ENCODE measurements around the gene PAH. TPM values are rescaled to one million over a fixed set of nuclear protein-coding genes. Genes with fewer than 3 reads are reported as not detected.

Gene PAH
- under 1 TPM in 1 of 9 donors, not detected in 8; 0.23 TPM for total RNA-seq
- polyA plus RNA-seq, result under 1 TPM in 1 of 2 donors, not detected in 1; 0.03 TPM
- long read RNA-seq, donor 1, result 0 reads
- long read RNA-seq, donor 2, result 0 reads
- long read RNA-seq, donor 3, result 0 reads

- Histone ChIP-seq H3K4me3 (peak within 1 kb of the TSS in 1 of 12 donors; percentile 28), H3K4me1 (peaks cover 0 to 5% (median 0%) of the 10 kb centered on the region in 12 donors), H3K9me3 (no peaks in the 10 kb centered on the region), H3K27me3 (peaks cover 0 to 27% (median 11%) of the 10 kb centered on the region in 9 donors), H3K36me3 (no peaks in the 10 kb centered on the region), H3K27ac (no peak within 1 kb of the TSS)
- ATAC-seq (no peak), DNase-seq (no peak)
- TF ChIP-seq POLR2A (IDR thresholded peaks at IDR 0.05) (no peak), CTCF (IDR thresholded peaks at IDR 0.05) (no peak)
- 7 to 9% (median 8%) methylated on average over 23 to 30 of the region's 30 CpGs for WGBS, 4 donors
- intact Hi-C loops (cut with DNase I), result no loop called here
Measured at GRCh38 chr12:102917026-102917787, at the start of gene PAH. TSS of gene PAH (minus strand) at chr12:102917244. CDS start at chr12:102917130, 114 bp downstream.

- H3K9me3 ChIP-seq, result peaks cover 0 to 10% (median 0%) of the 10 kb centered on the region in 12 donors
- ATAC-seq (no peak), DNase-seq (no peak)
- peaks cover 21 to 83% (median 56%) of the 10 kb centered on the region in 9 donors for H3K27me3 ChIP-seq
- intact Hi-C loops (cut with DNase I), result no loop called here
- peaks cover 0 to 12% (median 0%) of the 10 kb centered on the region in 12 donors for H3K4me1 ChIP-seq
- H3K4me3 ChIP-seq, result no peak overlapping the region
- 15 to 30% (median 20%) methylated on average over 11 to 12 of the region's 12 CpGs for WGBS, 4 donors
- TF ChIP-seq POLR2A (IDR thresholded peaks at IDR 0.05) (no peak), CTCF (IDR thresholded peaks at IDR 0.05) (no peak)
- H3K36me3 ChIP-seq, result no peaks in the 10 kb centered on the region
- H3K27ac ChIP-seq, result no peak overlapping the region
Measured at GRCh38 chr12:102966200-102966863, 49.3 kb upstream of the PAH start.

GRCh38 chr12:102965281-102966155, 48.5 kb upstream of the PAH start:
- WGBS, 4 donors, result 1 to 2% (median 2%) methylated on average over 38 of the region's 38 CpGs
- intact Hi-C loops (cut with DNase I), result no loop called here

More at GRCh38 chr12:102965281-102966155, 48.5 kb upstream of the PAH start:
- H3K27me3 ChIP-seq, result peaks cover 26 to 86% (median 59%) of the 10 kb centered on the region in 9 donors
- ATAC-seq (no peak), DNase-seq (no peak)
- TF ChIP-seq POLR2A (IDR thresholded peaks at IDR 0.05), result no peak
- no peak for TF ChIP-seq CTCF (IDR thresholded peaks at IDR 0.05)
- H3K36me3 ChIP-seq, result no peaks in the 10 kb centered on the region
- peaks cover 0 to 12% (median 0%) of the 10 kb centered on the region in 12 donors for H3K4me1 ChIP-seq
- H3K27ac ChIP-seq, result no peak overlapping the region
- H3K4me3 ChIP-seq, result no peak overlapping the region
- H3K9me3 ChIP-seq, result peaks cover 0 to 10% (median 0%) of the 10 kb centered on the region in 12 donors
